ENCODE data around the gene PATE1. TPM values are rescaled to one million over a fixed set of nuclear protein-coding genes. Genes with fewer than 3 reads are reported as not detected.

Gene PATE1
- total RNA-seq = not detected in 2 replicates

GRCh38 chr11:125745979-125746378 is at the start of gene PATE1:
Gene PATE1, plus strand, starts transcription at chr11:125746279. Its CDS starts 26 bp downstream, at chr11:125746305.

GRCh38 chr11:125778728-125779127 is 32.6 kb downstream of the PATE1 start, which contains the start of gene PATE2:
Gene PATE2, minus strand, starts transcription at chr11:125778828. Its CDS starts 55 bp downstream, at chr11:125778773.

GRCh38 chr11:125787827-125788226 is 41.7 kb downstream of the PATE1 start, which contains the start of gene PATE3:
Gene PATE3, plus strand, starts transcription at chr11:125788127. Its CDS starts 25 bp downstream, at chr11:125788152.

Other genes with a start within 250 kb of the PATE1 start
- 165 and 166 TPM in 2 replicates for gene EI24, start 176.8 kb upstream of the PATE1 start, total RNA-seq
- 165 and 235 TPM in 2 replicates for gene STT3A, start 153.4 kb upstream of the PATE1 start, total RNA-seq
- gene CHEK1, start 121.1 kb upstream of the PATE1 start, total RNA-seq = 34.4 and 39.2 TPM in 2 replicates
- not detected in 2 replicates for gene ACRV1, start 65.4 kb upstream of the PATE1 start, total RNA-seq
- gene PATE2, start 32.5 kb downstream of the PATE1 start, total RNA-seq = 0.32 TPM in 1 of 2 replicates, not detected in the other
- not detected in 2 replicates for gene PATE3, start 41.8 kb downstream of the PATE1 start, total RNA-seq
- not detected in 2 replicates for gene PATE4, start 87.0 kb downstream of the PATE1 start, total RNA-seq
- 9.7 and 10.2 TPM in 2 replicates for gene HYLS1, start 141.4 kb downstream of the PATE1 start, total RNA-seq
- gene PUS3, start 156.9 kb downstream of the PATE1 start, total RNA-seq = 11.4 and 12.2 TPM in 2 replicates
- not detected in 2 replicates for gene DDX25, start 158.2 kb downstream of the PATE1 start, total RNA-seq
- gene VSIG10L2, start 199.8 kb downstream of the PATE1 start, total RNA-seq = not detected in 2 replicates

Measured in epithelial cell of umbilical artery (primary cell).